Thoracic aorta (tissue), 2 donors: ENCODE measurements around the gene KRTAP10-6. TPM values are rescaled to one million over a fixed set of nuclear protein-coding genes. Genes with fewer than 3 reads are reported as not detected.

Experiments used
- ATAC-seq: fragments of 150-250 bp; one replicate; pipeline ENCODE4 v1.8.0; 2017; ENCODE audit warnings: low read depth; ENCODE audit not compliant: insufficient number of reproducible peaks, low FRiP score
- DNase-seq: peaks from one replicate; pipeline ENCODE4 v3.0.0-alpha.2; 2020; ENCODE audit warnings: low spot score
- H3K27ac ChIP-seq, 2 donors: fragments of 200-600 bp; sonication (generic); 1 replicate in 1 of 2; 2 replicates in 1 of 2; pipeline ENCODE4 v1.5.1; 2016; ENCODE audit warnings: mild to moderate bottlenecking in 2 of 2, moderate library complexity in 2 of 2
- H3K27me3 ChIP-seq: fragments of 200-600 bp; sonication (generic); replicated peaks from 2 replicates; pipeline ENCODE4 v1.6.0; 2016; ENCODE audit warnings: mild to moderate bottlenecking; ENCODE audit not compliant: insufficient read depth
- H3K36me3 ChIP-seq: fragments of 200-600 bp; sonication (generic); one replicate; pipeline ENCODE4 v1.5.1; 2016
- H3K4me1 ChIP-seq, 2 donors: fragments of 200-600 bp; sonication (generic); 1 replicate in 1 of 2; 2 replicates in 1 of 2; pipeline versions ENCODE4 v1.5.1 to v1.6.0; 2016; ENCODE audit warnings: low read depth in 2 of 2, mild to moderate bottlenecking in 1 of 2; ENCODE audit not compliant: control insufficient read depth in 1 of 2
- H3K4me3 ChIP-seq: fragments of 200-600 bp; sonication (generic); 2 replicates; pipeline ENCODE4 v1.5.1; 2016; ENCODE audit warnings: mild to moderate bottlenecking
- H3K9me3 ChIP-seq: fragments of 200-600 bp; sonication (generic); 2 replicates; pipeline ENCODE4 v1.5.1; 2016
- CTCF ChIP-seq: fragments of 200-600 bp; sonication (generic); IDR thresholded peaks from one replicate; pipeline ENCODE4 v1.5.1; 2019; ENCODE audit warnings: antibody characterized with exemption
- total RNA-seq, 2 donors: library from RNA; depleted of rRNA; stranded (reverse); fragments of >200 nt; gene quantifications; one replicate each; pipeline versions ENCODE4 v1.1.0 to v1.2.3, GENCODE V29; 2016

Gene KRTAP10-6
- total RNA-seq, 2 donors from 2014 or later = not detected

DNA sequence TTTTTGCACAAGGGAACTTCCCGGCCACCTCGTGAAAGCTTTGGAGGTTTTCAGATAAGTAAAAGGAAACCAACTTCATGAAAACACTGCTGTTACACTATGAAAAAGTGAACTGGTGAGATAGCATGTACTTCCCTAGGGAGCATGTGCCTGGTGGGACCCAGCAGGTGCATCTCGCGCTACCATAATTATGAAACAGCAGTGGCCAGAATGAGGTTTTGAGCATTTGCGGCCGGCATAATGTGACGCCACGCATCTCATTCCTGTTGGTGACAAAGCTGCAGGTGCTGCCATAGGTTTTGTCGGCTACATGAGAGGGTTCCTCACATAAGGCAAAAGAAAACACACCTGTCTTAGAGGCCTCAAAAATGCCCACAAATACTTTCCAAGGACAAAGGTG is 35.4 kb downstream of the KRTAP10-6 start:
- no peak overlapping the region for H3K4me3 ChIP-seq
- H3K36me3 ChIP-seq = no peaks in the 10 kb centered on the region
- H3K9me3 ChIP-seq = no peaks in the 10 kb centered on the region
- DNase-seq (no peak), ATAC-seq (no peak)
- H3K27me3 ChIP-seq = no peaks in the 10 kb centered on the region
- TF ChIP-seq CTCF = no peak
- H3K27ac ChIP-seq = no peak overlapping the region
- no peaks in the 10 kb centered on the region for H3K4me1 ChIP-seq

DNA sequence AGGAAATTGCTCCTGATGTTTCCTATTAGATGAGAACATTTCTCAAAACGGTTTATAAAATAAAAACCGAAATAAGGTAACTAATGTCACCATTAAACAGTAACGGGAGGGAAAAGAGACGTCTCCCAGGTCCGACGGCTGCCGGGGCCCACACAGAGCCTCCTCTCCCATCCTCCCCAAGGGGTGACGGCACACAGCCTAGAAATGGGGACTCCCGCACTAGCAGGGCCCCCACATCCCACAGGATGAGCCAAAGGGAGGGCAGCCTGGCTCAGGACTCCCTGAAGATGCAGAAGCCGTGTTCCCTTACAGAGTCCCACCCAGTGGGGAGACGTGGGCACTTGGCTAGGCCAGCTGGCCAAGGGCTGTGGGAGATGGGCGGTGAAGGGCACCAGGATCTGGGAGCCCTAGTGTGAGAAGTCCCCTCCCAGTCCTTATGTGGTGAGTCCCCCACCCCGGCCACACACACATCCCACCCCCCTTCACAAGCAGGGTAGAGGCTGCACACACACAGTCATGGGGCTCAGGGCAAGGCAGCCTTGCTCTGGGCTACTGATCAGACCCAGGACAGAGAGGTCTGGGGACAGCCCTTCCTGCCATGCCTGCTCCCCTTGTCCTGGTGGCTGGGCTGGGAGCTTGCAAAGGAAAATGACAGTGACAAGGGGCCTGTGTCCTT is 37.0 kb downstream of the KRTAP10-6 start:
- Histone ChIP-seq H3K27ac (no peak overlapping the region), H3K27me3 (no peaks in the 10 kb centered on the region), H3K4me3 (no peak overlapping the region), H3K4me1 (no peaks in the 10 kb centered on the region), H3K9me3 (no peaks in the 10 kb centered on the region), H3K36me3 (no peaks in the 10 kb centered on the region)
- TF ChIP-seq CTCF = no peak
- no peak for DNase-seq
- ATAC-seq = no peak

GRCh38 chr21:44552681-44553080 is 39.6 kb downstream of the KRTAP10-6 start:
- no peak for DNase-seq
- no peak for ATAC-seq

GRCh38 chr21:44552136-44552535 is 40.2 kb downstream of the KRTAP10-6 start:
- TF ChIP-seq CTCF = no peak
- Histone ChIP-seq H3K36me3 (no peaks in the 10 kb centered on the region), H3K27ac (no peak overlapping the region), H3K4me3 (no peak overlapping the region), H3K4me1 (no peaks in the 10 kb centered on the region), H3K9me3 (no peaks in the 10 kb centered on the region), H3K27me3 (no peaks in the 10 kb centered on the region)
- ATAC-seq (no peak), DNase-seq (no peak)

More at GRCh38 chr21:44552681-44553080, 39.6 kb downstream of the KRTAP10-6 start:
- Histone ChIP-seq H3K36me3 (no peaks in the 10 kb centered on the region), H3K4me3 (no peak overlapping the region), H3K27me3 (no peaks in the 10 kb centered on the region), H3K4me1 (no peaks in the 10 kb centered on the region), H3K9me3 (no peaks in the 10 kb centered on the region), H3K27ac (no peak overlapping the region)
- no peak for TF ChIP-seq CTCF

DNA sequence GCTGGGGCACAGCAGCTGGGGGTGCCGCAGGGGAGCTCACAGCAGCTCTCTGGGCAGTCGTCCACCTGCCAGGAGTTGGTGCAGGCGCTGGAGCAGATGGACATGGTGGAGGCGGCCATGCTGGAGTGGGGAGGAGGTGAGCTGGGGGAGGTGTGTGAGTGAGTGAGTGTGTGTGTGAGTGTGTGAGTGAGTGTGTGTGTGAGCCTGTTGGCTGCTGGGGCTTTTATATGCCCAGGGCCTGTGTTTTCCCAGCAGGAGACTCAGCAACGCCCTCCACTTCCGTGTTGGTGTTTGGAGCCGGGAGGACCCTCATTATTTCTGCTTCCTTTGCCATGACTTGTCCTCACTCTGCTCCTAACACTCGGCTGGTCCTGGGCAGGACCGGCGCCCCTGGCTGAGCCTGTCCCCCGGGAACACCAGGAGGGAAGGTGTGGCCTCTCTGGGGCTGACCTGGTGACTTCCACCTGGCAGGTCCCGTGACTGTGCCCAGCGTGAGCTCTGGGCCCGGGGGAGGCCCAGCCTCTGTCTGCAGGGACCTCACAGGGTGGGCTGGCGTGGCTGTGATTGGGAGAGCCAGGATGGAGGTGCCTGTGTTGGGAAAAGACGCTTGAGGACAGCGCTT is 40.9 kb downstream of the KRTAP10-6 start, which contains the start of gene KRTAP10-2:
KRTAP10-2 (minus strand) TSS at position 166 of the 622 bp plus-strand sequence; CDS start at position 119, 47 bp downstream.
- DNase-seq = no peak
- no peak for TF ChIP-seq CTCF
- Histone ChIP-seq H3K27ac (no peak within 1 kb of the TSS), H3K9me3 (no peaks in the 10 kb centered on the region), H3K4me1 (no peaks in the 10 kb centered on the region), H3K36me3 (no peaks in the 10 kb centered on the region), H3K4me3 (no peak within 1 kb of the TSS), H3K27me3 (no peaks in the 10 kb centered on the region)
- ATAC-seq = no peak
